H1 (cell line): ENCODE results near the gene IFNA7. TPM values are rescaled to one million over a fixed set of nuclear protein-coding genes. Genes with fewer than 3 reads are reported as not detected.

Experiments used
- CTCF ChIA-PET: fragments of 300-600 bp; sonication (Branson Sonifier 250); formaldehyde crosslinking; loops from one replicate; lab custom pipeline; 2021; ENCODE audit not compliant: partially characterized antibody; lab: Charles Lee
- POLR2A ChIA-PET: fragments of 300-600 bp; sonication (Branson Sonifier 250); formaldehyde crosslinking; loops from one replicate; lab custom pipeline; 2021; ENCODE audit warnings: inconsistent platforms; ENCODE audit not compliant: partially characterized antibody; lab: Charles Lee
- DNase-seq, 2 experiments: peaks; one replicate each; pipeline versions ENCODE4 v3.0.0 to v3.0.0-alpha.2; 2010 to 2022; ENCODE audit warnings: low spot score in 2 of 2, low read depth in 1 of 2, mixed read lengths in 1 of 2
- FAIRE-seq: peaks from 2 replicates; lab custom pipeline; 2011; peaks lifted over from hg19 to GRCh38; lab: Jason Lieb, UNC
- H2AFZ ChIP-seq: 2 replicates; pipeline ENCODE4 v1.8.1; 2012; ENCODE audit warnings: low read length, inconsistent platforms
- H2AK5ac ChIP-seq: 2 replicates; pipeline ENCODE4 v1.6.1; 2013; ENCODE audit warnings: low read depth, low read length
- H2BK120ac ChIP-seq: replicated peaks from 2 replicates; pipeline ENCODE3; 2013; ENCODE audit warnings: low read depth, low read length, inconsistent platforms
- H2BK12ac ChIP-seq: 2 replicates; pipeline ENCODE4 v1.6.1; 2013; ENCODE audit warnings: low read depth, low read length
- H2BK15ac ChIP-seq: 2 replicates; pipeline ENCODE4 v1.6.1; 2013; ENCODE audit warnings: low read length
- H2BK20ac ChIP-seq: 2 replicates; pipeline ENCODE4 v1.6.1; 2013; ENCODE audit warnings: low read length
- H2BK5ac ChIP-seq: 2 replicates; pipeline ENCODE4 v1.6.1; 2013; ENCODE audit warnings: low read depth, low read length
- H3K14ac ChIP-seq: 2 replicates; pipeline ENCODE4 v1.6.1; 2013; ENCODE audit warnings: inconsistent platforms; ENCODE audit not compliant: insufficient read length
- H3K18ac ChIP-seq: 2 replicates; pipeline ENCODE4 v1.6.1; 2013; ENCODE audit warnings: low read length; ENCODE audit errors: extremely low read depth
- H3K23ac ChIP-seq: 2 replicates; pipeline ENCODE4 v1.6.1; 2013; ENCODE audit warnings: inconsistent platforms; ENCODE audit not compliant: insufficient read length
- H3K23me2 ChIP-seq: 2 replicates; pipeline ENCODE4 v1.6.1; 2013; ENCODE audit warnings: low read depth, low read length
- H3K27ac ChIP-seq: 2 replicates; pipeline ENCODE4 v1.6.1; 2011; ENCODE audit warnings: low read depth, low read length, inconsistent platforms
- H3K27me3 ChIP-seq, 4 experiments: replicated peaks in 1 of 4; 1 replicate in 1 of 4; 2 replicates in 3 of 4; pipeline versions ENCODE4 v1.6.1 to v1.8.1; 2011 to 2013; ENCODE audit warnings: low read length in 3 of 4, mild to moderate bottlenecking in 3 of 4, inconsistent platforms in 2 of 4, mixed read lengths in 2 of 4, moderate library complexity in 1 of 4; ENCODE audit not compliant: control insufficient read depth in 3 of 4, insufficient read depth in 3 of 4; ENCODE audit errors: extremely low read depth in 1 of 4
- H3K36me3 ChIP-seq, 4 experiments: 2 replicates each; pipeline versions ENCODE4 v1.6.1 to v1.8.1; 2011 to 2013; ENCODE audit warnings: mild to moderate bottlenecking in 4 of 4, low read length in 3 of 4, moderate library complexity in 2 of 4, control low read depth in 1 of 4, inconsistent platforms in 1 of 4; ENCODE audit not compliant: insufficient read depth in 4 of 4, control insufficient read depth in 2 of 4
- H3K4ac ChIP-seq: replicated peaks from 2 replicates; pipeline ENCODE3; 2013; ENCODE audit warnings: low read length, low read depth, mixed read lengths, inconsistent platforms; ENCODE audit not compliant: insufficient read length
- H3K4me1 ChIP-seq, 4 experiments: replicated peaks in 1 of 4; 1 replicate in 1 of 4; 2 replicates in 3 of 4; pipeline versions ENCODE4 v1.6.1 to v1.8.1; 2011 to 2013; ENCODE audit warnings: low read length in 3 of 4, inconsistent platforms in 2 of 4, mixed read lengths in 1 of 4; ENCODE audit not compliant: insufficient read depth in 4 of 4, control insufficient read depth in 3 of 4
- H3K4me2 ChIP-seq, 2 experiments: 2 replicates each; pipeline versions ENCODE4 v1.6.1 to v1.8.1; 2011 to 2013; ENCODE audit warnings: low read depth in 2 of 2, low read length in 2 of 2, control low read depth in 1 of 2, inconsistent platforms in 1 of 2, mild to moderate bottlenecking in 1 of 2; ENCODE audit not compliant: insufficient read depth in 1 of 2
- H3K4me3 ChIP-seq, 4 experiments: fragments of 200-600, 300-600 bp in 1 of 4; sonication (generic), shearing (Covaris generic), sonication (Bioruptor Twin) in 1 of 4; 2 replicates each; pipeline versions ENCODE4 v1.5.1 to v1.8.1; 2011 to 2016; ENCODE audit warnings: low read length in 4 of 4, low read depth in 3 of 4, control low read depth in 2 of 4, inconsistent platforms in 2 of 4, mild to moderate bottlenecking in 2 of 4, mixed read lengths in 1 of 4, moderate library complexity in 1 of 4; ENCODE audit not compliant: insufficient read depth in 2 of 4; ENCODE audit errors: extremely low read depth in 1 of 4
- H3K56ac ChIP-seq: replicated peaks from 2 replicates; pipeline ENCODE3; 2013; ENCODE audit warnings: low read depth, mild to moderate bottlenecking, mixed read lengths, low read length, inconsistent platforms; ENCODE audit not compliant: insufficient read length
- H3K79me1 ChIP-seq: 2 replicates; pipeline ENCODE4 v1.6.1; 2013; ENCODE audit warnings: low read depth, low read length, control low read depth
- H3K79me2 ChIP-seq, 2 experiments: 2 replicates each; pipeline versions ENCODE4 v1.6.1 to v1.8.1; 2012 to 2013; ENCODE audit warnings: low read length in 2 of 2, mild to moderate bottlenecking in 2 of 2, inconsistent platforms in 1 of 2; ENCODE audit not compliant: insufficient read depth in 2 of 2, control insufficient read depth in 1 of 2
- H3K9ac ChIP-seq, 4 experiments: replicated peaks in 1 of 4; 1 replicate in 1 of 4; 2 replicates in 3 of 4; pipeline versions ENCODE4 v1.6.1 to v1.8.1; 2011 to 2013; ENCODE audit warnings: low read depth in 3 of 4, low read length in 3 of 4, control low read depth in 2 of 4, mild to moderate bottlenecking in 2 of 4, moderate library complexity in 2 of 4, inconsistent platforms in 1 of 4; ENCODE audit errors: extremely low read depth in 1 of 4
- H3K9me3 ChIP-seq, 2 experiments: 2 replicates each; pipeline versions ENCODE4 v1.6.1 to v1.8.1; 2012 to 2013; ENCODE audit warnings: mild to moderate bottlenecking in 2 of 2, moderate library complexity in 2 of 2, control low read depth in 1 of 2, inconsistent platforms in 1 of 2, low read depth in 1 of 2, low read length in 1 of 2, mixed read lengths in 1 of 2; ENCODE audit not compliant: insufficient read depth in 2 of 2
- H4K20me1 ChIP-seq, 2 experiments: replicated peaks in 1 of 2; 2 replicates each; pipeline versions ENCODE3 to v1.8.1; 2011 to 2013; ENCODE audit warnings: inconsistent platforms in 2 of 2, low read length in 2 of 2, mild to moderate bottlenecking in 1 of 2; ENCODE audit not compliant: insufficient read depth in 2 of 2, control insufficient read depth in 1 of 2
- H4K5ac ChIP-seq: 2 replicates; pipeline ENCODE4 v1.6.1; 2013; ENCODE audit warnings: low read length, low read depth, mixed read lengths, inconsistent platforms; ENCODE audit not compliant: insufficient read length
- H4K8ac ChIP-seq: 2 replicates; pipeline ENCODE4 v1.8.0; 2013; ENCODE audit warnings: mild to moderate bottlenecking, moderate library complexity, low read length, inconsistent platforms; ENCODE audit not compliant: insufficient read depth; ENCODE audit errors: extremely low read depth
- H4K91ac ChIP-seq: replicated peaks from 2 replicates; pipeline ENCODE3; 2013; ENCODE audit warnings: low read length, mixed read lengths, inconsistent platforms; ENCODE audit not compliant: insufficient read length
- ATF2 ChIP-seq: IDR thresholded peaks from 2 replicates; pipeline ENCODE4 v1.6.1; 2012; ENCODE audit warnings: low read length, inconsistent platforms
- BACH1 ChIP-seq: IDR thresholded peaks from 2 replicates; pipeline ENCODE4 v1.6.1; 2012; ENCODE audit warnings: low read length, improper control_type of control experiment
- CHD1 ChIP-seq: IDR thresholded peaks from 2 replicates; pipeline ENCODE4 v1.6.1; 2012; ENCODE audit warnings: low read depth, low read length, improper control_type of control experiment
- EGR1 ChIP-seq: IDR thresholded peaks from 2 replicates; pipeline ENCODE4 v1.6.1; 2011; ENCODE audit warnings: low read depth, low read length, borderline replicate concordance
- JUND ChIP-seq: IDR thresholded peaks from 2 replicates; pipeline ENCODE4 v1.6.1; 2011; ENCODE audit warnings: mild to moderate bottlenecking, improper control_type of control experiment, low read length
- whole genome bisulfite sequencing, 2 experiments: shearing (Covaris generic) in 1 of 2; methylation state at CpG; one replicate each; pipeline versions ENCODE4 v1.1.6 to v1.1.7; 2013 to 2015; ENCODE audit warnings: low lambda C conversion rate in 2 of 2, mixed read lengths in 2 of 2, inconsistent platforms in 1 of 2, low coverage in 1 of 2, missing lambda C conversion rate in 1 of 2; ENCODE audit not compliant: insufficient replicate concordance in 2 of 2, insufficient coverage in 1 of 2, insufficient read length in 1 of 2; ENCODE audit errors: extremely low coverage in 1 of 2, missing lambda C conversion rate in 1 of 2; 5-methylcytosine and 5-hydroxymethylcytosine counted together
- polyA plus RNA-seq, 7 experiments: library from polyadenylated mRNA; depleted of rRNA in 3 of 7; stranded (reverse) in 5 of 7; unstranded in 2 of 7; fragments of >200 nt in 5 of 7; fragments of 200-250 nt in 2 of 7; gene quantifications; 1 replicate in 5 of 7; 2 replicates in 1 of 7; 4 replicates in 1 of 7; pipeline versions ENCODE4 v1.2.1 to v1.2.3, GENCODE V29; 2011 to 2013; ENCODE audit warnings: missing spikeins in 2 of 7, mixed read lengths in 2 of 7
- total RNA-seq: library from RNA; stranded (reverse); fragmentation: NEBNext Ultra II Directional; extraction: Animal tissue kit (Norgen Biotek cat#: 25700); gene quantifications from 2 replicates; pipeline ENCODE4 v1.2.1, GENCODE V29; 2021

The IFNA7 gene
- total and polyA plus RNA-seq, 2 of the 8 experiments (the other 6 are each of a cell fraction or from before 2014, with no cell fraction given): not detected

- no peak for DNase-seq
- H2BK5ac ChIP-seq: no peak overlapping the region
- no peak overlapping the region for H2BK15ac ChIP-seq
- H3K23me2 ChIP-seq: no peaks in the 10 kb centered on the region
- no peaks in the 10 kb centered on the region for H3K27me3 ChIP-seq
- 96% methylated on average over 1 of the region's 1 CpG; no CpG with 5 or more reads in 1 of the 2 experiments for WGBS, 2 experiments
- H3K14ac ChIP-seq: no peak overlapping the region
- no peaks in the 10 kb centered on the region for H3K36me3 ChIP-seq
- no peaks in the 10 kb centered on the region for H4K20me1 ChIP-seq
- H3K79me1 ChIP-seq: no peaks in the 10 kb centered on the region
- no peaks in the 10 kb centered on the region for H3K4me1 ChIP-seq
- H3K27ac ChIP-seq: no peak overlapping the region
- no peak overlapping the region for H3K23ac ChIP-seq
- no peak overlapping the region for H3K4ac ChIP-seq
- FAIRE-seq: no peak
- ChIA-PET POLR2A (no interaction called here), CTCF (no interaction called here)
- H4K5ac ChIP-seq: no peak overlapping the region
- H3K79me2 ChIP-seq: no peaks in the 10 kb centered on the region
- TF ChIP-seq BACH1: no peak
- TF ChIP-seq JUND: no peak
- TF ChIP-seq CHD1: no peak
- no peak for TF ChIP-seq ATF2
- TF ChIP-seq EGR1: no peak
- H2AFZ ChIP-seq: no peak overlapping the region
- H3K9ac ChIP-seq: no peak overlapping the region
- no peak overlapping the region for H3K4me2 ChIP-seq
- H3K56ac ChIP-seq: no peak overlapping the region
- no peak overlapping the region for H3K18ac ChIP-seq
- no peak overlapping the region for H2BK20ac ChIP-seq
- H2AK5ac ChIP-seq: no peak overlapping the region
- H2BK120ac ChIP-seq: no peak overlapping the region
- no peak overlapping the region for H3K4me3 ChIP-seq
- H2BK12ac ChIP-seq: no peak overlapping the region
- H4K91ac ChIP-seq: no peak overlapping the region
- no peak overlapping the region for H4K8ac ChIP-seq
- H3K9me3 ChIP-seq: no peaks in the 10 kb centered on the region
These were observed 36.5 kb downstream of the IFNA7 start for GRCh38 chr9:21165516-21165915.
